Measurements from ENCODE around the gene MAGI3. TPM values are rescaled to one million over a fixed set of nuclear protein-coding genes. Genes with fewer than 3 reads are reported as not detected.

Gene MAGI3
- total RNA-seq, 2 experiments from 2014 or later: 4.7 to 7.8 TPM

DNA sequence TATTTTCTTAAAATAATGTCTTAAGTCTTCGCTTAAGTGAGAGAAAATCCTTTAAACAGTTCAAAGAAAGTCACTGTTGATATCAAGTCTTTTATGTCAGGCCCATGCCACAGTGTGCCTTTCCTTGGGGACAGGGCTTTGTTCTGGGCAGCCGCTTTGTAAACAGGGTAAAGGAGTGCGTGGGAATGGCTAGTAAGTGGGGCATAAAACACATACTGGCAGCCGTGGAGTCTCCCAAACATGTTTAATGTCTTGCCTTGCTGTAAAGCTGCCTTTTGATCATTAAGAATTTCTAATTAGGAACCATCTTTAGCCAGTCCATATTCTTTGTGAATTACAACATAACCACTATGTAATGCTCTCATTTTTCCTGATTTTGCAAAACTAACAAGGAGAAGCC is 269.2 kb downstream of the MAGI3 start:
- Histone ChIP-seq H2AFZ (ENCODE audit: low read length) (no peak overlapping the region), H4K20me1 (ENCODE audit: insufficient read depth, low read length) (no peaks in the 10 kb centered on the region), H3K27ac (ENCODE audit: low read depth, low read length, poor library complexity, severe bottlenecking) (no peak overlapping the region), H3K4me2 (ENCODE audit: low read length) (no peak overlapping the region), H3K9me3 (ENCODE audit: low read length) (no peaks in the 10 kb centered on the region), H3K4me3 (ENCODE audit: low read depth, low read length, poor library complexity, severe bottlenecking) (no peak overlapping the region), H3K79me2 (ENCODE audit: insufficient read depth, low read depth, low read length) (no peaks in the 10 kb centered on the region), H3K36me3 (ENCODE audit: insufficient read depth, low read length) (no peaks in the 10 kb centered on the region), H3K4me1 (ENCODE audit: insufficient read depth, low read length, poor library complexity, severe bottlenecking) (no peaks in the 10 kb centered on the region), H3K9me2 (ENCODE audit: insufficient read depth, low read length) (no peaks in the 10 kb centered on the region)
- POLR2A ChIA-PET: no interaction called here
- DNase-seq (ENCODE audit: low spot score): no peak
- CTCF ChIA-PET (ENCODE audit: unreplicated experiment): no interaction called here
- no TSS peak for BruUV-seq (replicated peaks)
- intact Hi-C loops (cut with micrococcal nuclease; ENCODE audit: unreplicated experiment): no loop called here
- TF ChIP-seq, protein P1, sequence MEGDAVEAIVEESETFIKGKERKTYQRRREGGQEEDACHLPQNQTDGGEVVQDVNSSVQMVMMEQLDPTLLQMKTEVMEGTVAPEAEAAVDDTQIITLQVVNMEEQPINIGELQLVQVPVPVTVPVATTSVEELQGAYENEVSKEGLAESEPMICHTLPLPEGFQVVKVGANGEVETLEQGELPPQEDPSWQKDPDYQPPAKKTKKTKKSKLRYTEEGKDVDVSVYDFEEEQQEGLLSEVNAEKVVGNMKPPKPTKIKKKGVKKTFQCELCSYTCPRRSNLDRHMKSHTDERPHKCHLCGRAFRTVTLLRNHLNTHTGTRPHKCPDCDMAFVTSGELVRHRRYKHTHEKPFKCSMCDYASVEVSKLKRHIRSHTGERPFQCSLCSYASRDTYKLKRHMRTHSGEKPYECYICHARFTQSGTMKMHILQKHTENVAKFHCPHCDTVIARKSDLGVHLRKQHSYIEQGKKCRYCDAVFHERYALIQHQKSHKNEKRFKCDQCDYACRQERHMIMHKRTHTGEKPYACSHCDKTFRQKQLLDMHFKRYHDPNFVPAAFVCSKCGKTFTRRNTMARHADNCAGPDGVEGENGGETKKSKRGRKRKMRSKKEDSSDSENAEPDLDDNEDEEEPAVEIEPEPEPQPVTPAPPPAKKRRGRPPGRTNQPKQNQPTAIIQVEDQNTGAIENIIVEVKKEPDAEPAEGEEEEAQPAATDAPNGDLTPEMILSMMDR (conservative IDR thresholded peaks at IDR 0.05; ENCODE audit: low read length): no peak
- TF ChIP-seq EZH2phosphoT487 (IDR thresholded peaks at IDR 0.05; ENCODE audit: borderline replicate concordance, low read depth, low read length): no peak

DNA sequence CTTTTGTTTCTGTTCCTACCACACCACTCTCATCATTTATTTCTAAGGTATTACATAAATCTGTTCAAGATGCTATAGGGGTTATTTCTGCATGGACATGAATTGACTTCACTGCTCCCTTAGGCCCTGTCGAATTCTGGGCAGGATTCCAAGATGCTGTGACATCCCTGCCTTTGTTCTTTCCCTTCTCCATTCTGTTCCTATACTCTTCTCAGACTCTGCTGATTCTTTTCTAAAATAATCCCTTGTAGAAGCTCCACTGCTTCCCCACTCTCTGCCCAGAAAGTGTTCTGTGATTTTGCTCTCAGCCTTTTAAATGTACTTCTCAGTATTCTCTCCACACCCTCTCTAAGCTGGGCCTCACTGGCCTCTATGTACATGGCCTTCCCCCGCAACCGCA is 269.8 kb downstream of the MAGI3 start:
- Histone ChIP-seq H4K20me1 (ENCODE audit: insufficient read depth, low read length) (no peaks in the 10 kb centered on the region), H3K9me3 (ENCODE audit: low read length) (no peaks in the 10 kb centered on the region), H3K36me3 (ENCODE audit: insufficient read depth, low read length) (no peaks in the 10 kb centered on the region), H3K79me2 (ENCODE audit: insufficient read depth, low read depth, low read length) (no peaks in the 10 kb centered on the region), H3K4me1 (ENCODE audit: insufficient read depth, low read length, poor library complexity, severe bottlenecking) (no peaks in the 10 kb centered on the region), H2AFZ (ENCODE audit: low read length) (no peak overlapping the region), H3K9me2 (ENCODE audit: insufficient read depth, low read length) (no peaks in the 10 kb centered on the region), H3K4me2 (ENCODE audit: low read length) (no peak overlapping the region), H3K4me3 (ENCODE audit: low read depth, low read length, poor library complexity, severe bottlenecking) (no peak overlapping the region), H3K27ac (ENCODE audit: low read depth, low read length, poor library complexity, severe bottlenecking) (no peak overlapping the region)
- no peak for TF ChIP-seq EZH2phosphoT487 (IDR thresholded peaks at IDR 0.05; ENCODE audit: borderline replicate concordance, low read depth, low read length)
- TF ChIP-seq, protein P1 (conservative IDR thresholded peaks at IDR 0.05; ENCODE audit: low read length): no peak
- ChIA-PET POLR2A (no interaction called here), CTCF (ENCODE audit: unreplicated experiment) (no interaction called here)
- BruUV-seq (replicated peaks): no TSS peak
- no peak for DNase-seq (ENCODE audit: low spot score)
- intact Hi-C loops (cut with micrococcal nuclease; ENCODE audit: unreplicated experiment): no loop called here

- intact Hi-C loops (cut with micrococcal nuclease; ENCODE audit: unreplicated experiment): no loop called here
- BruUV-seq (replicated peaks): no TSS peak
- H3K27ac ChIP-seq (ENCODE audit: low read depth, low read length, poor library complexity, severe bottlenecking): no peak overlapping the region
- no peaks in the 10 kb centered on the region for H3K79me2 ChIP-seq (ENCODE audit: insufficient read depth, low read depth, low read length)
- TF ChIP-seq EZH2phosphoT487 (IDR thresholded peaks at IDR 0.05; ENCODE audit: borderline replicate concordance, low read depth, low read length): no peak
- TF ChIP-seq, protein P1 (conservative IDR thresholded peaks at IDR 0.05; ENCODE audit: low read length): no peak
- H2AFZ ChIP-seq (ENCODE audit: low read length): no peak overlapping the region
- CTCF ChIA-PET (ENCODE audit: unreplicated experiment): no interaction called here
- H3K4me2 ChIP-seq (ENCODE audit: low read length): no peak overlapping the region
- no peak overlapping the region for H3K4me3 ChIP-seq (ENCODE audit: low read depth, low read length, poor library complexity, severe bottlenecking)
- POLR2A ChIA-PET: interaction anchor here (0.5 kb wide), 1 partner anchor 287 kb away, joined by 4 read pairs; no protein-coding TSS in a partner anchor
- no peaks in the 10 kb centered on the region for H3K4me1 ChIP-seq (ENCODE audit: insufficient read depth, low read length, poor library complexity, severe bottlenecking)
- no peaks in the 10 kb centered on the region for H3K9me3 ChIP-seq (ENCODE audit: low read length)
- H3K9me2 ChIP-seq (ENCODE audit: insufficient read depth, low read length): no peaks in the 10 kb centered on the region
- no peaks in the 10 kb centered on the region for H3K36me3 ChIP-seq (ENCODE audit: insufficient read depth, low read length)
- no peak for DNase-seq (ENCODE audit: low spot score)
- H4K20me1 ChIP-seq (ENCODE audit: insufficient read depth, low read length): no peaks in the 10 kb centered on the region
Measured at GRCh38 chr1:113662101-113662500, 271.8 kb downstream of the MAGI3 start.

All from OCI-LY7 (cell line).